ENCODE results near the gene CA11. TPM values are rescaled to one million over a fixed set of nuclear protein-coding genes. Genes with fewer than 3 reads are reported as not detected.
A peak's percentile ranks its signal among the peaks of the same experiment; 100 is the strongest.

CA11 gene
- total and polyA plus RNA-seq, 9 of the 15 experiments (the other 6 are each of a cell fraction or from before 2014, with no cell fraction given) = 2.9 to 19.9 (median 8.3) TPM

DNA sequence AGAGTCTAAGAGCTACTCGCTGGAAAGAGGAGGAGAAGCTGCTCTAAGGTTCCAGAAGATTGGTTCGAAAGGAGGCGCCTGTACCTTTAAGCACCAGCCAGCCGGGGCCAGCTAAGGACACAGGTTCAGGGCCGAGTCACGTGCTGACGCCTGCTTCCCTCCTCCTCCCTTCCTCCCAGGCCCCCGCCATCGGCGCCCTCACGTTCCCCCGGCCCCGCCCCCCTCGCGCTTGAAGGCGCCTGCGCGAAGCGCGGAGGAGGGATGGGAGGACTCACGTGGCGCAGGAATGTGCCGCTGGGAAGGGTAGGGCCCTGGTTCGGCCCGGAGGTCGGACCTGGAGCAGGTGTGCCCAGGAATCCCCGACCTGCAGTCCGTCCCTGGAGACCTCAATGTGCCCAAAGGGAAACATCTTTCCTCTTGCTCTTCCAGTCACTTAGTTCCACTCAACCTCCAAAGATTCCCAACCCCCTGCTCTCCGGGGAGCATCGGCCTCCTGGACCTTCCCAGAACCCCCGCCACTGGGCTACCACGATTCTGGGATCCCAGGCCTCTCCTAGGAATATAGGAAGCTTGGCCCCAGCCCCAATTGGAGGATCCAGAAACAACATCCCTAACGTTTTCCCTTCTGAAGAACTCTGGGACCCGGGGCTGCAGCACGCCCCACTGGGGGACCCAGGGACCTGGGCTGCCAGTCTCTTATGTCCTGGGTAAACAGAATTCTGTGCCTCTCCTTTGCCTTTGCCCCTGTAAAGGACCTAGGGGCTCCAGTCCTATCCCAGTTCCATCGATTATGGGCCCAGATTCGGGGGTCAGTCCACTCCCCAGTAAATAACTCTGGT lies 11.3 kb downstream of the CA11 start (continued):
- TF ChIP-seq HOXB6 (CRISPR knock-in tag; IDR thresholded peaks at IDR 0.05; ENCODE audit: borderline replicate concordance) (no peak), RNF2 (IDR thresholded peaks at IDR 0.05) (peak; percentile 93), CBX1 (IDR thresholded peaks at IDR 0.05; ENCODE audit: low read depth) (no peak), HDAC6 (IDR thresholded peaks at IDR 0.05; ENCODE audit: low read depth, low read length) (no peak), MCM7 (IDR thresholded peaks at IDR 0.05) (no peak), KDM2B (CRISPR knock-in tag; IDR thresholded peaks at IDR 0.05) (no peak), JUNB (CRISPR knock-in tag; conservative IDR thresholded peaks at IDR 0.05) (no peak), NONO (IDR thresholded peaks at IDR 0.05; ENCODE audit: low read depth in 2 of 2, low read length in 1 of 2) (peak in 1 of 2 experiments; percentile 94; a peak in 2 of 4 replicates), HNRNPLL (IDR thresholded peaks at IDR 0.05; ENCODE audit: low read depth, low read length, poor library complexity, severe bottlenecking) (no peak), ZNF561 (CRISPR knock-in tag; conservative IDR thresholded peaks at IDR 0.05) (no peak), SREBF2 (CRISPR knock-in tag; IDR thresholded peaks at IDR 0.05) (no peak), SMC3 (conservative IDR thresholded peaks at IDR 0.05; ENCODE audit: insufficient read depth, low read depth, low read length) (no peak), ZNF274 (IDR thresholded peaks at IDR 0.05; ENCODE audit: borderline replicate concordance, low read depth, low read length) (no peak), ZNF224 (CRISPR knock-in tag; IDR thresholded peaks at IDR 0.05) (no peak)
- TF ChIP-seq, protein P1, sequence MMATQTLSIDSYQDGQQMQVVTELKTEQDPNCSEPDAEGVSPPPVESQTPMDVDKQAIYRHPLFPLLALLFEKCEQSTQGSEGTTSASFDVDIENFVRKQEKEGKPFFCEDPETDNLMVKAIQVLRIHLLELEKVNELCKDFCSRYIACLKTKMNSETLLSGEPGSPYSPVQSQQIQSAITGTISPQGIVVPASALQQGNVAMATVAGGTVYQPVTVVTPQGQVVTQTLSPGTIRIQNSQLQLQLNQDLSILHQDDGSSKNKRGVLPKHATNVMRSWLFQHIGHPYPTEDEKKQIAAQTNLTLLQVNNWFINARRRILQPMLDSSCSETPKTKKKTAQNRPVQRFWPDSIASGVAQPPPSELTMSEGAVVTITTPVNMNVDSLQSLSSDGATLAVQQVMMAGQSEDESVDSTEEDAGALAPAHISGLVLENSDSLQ (IDR thresholded peaks at IDR 0.05) = peak; percentile 64; the same call in 1 of the 2 replicates
- TF ChIP-seq, protein P2, sequence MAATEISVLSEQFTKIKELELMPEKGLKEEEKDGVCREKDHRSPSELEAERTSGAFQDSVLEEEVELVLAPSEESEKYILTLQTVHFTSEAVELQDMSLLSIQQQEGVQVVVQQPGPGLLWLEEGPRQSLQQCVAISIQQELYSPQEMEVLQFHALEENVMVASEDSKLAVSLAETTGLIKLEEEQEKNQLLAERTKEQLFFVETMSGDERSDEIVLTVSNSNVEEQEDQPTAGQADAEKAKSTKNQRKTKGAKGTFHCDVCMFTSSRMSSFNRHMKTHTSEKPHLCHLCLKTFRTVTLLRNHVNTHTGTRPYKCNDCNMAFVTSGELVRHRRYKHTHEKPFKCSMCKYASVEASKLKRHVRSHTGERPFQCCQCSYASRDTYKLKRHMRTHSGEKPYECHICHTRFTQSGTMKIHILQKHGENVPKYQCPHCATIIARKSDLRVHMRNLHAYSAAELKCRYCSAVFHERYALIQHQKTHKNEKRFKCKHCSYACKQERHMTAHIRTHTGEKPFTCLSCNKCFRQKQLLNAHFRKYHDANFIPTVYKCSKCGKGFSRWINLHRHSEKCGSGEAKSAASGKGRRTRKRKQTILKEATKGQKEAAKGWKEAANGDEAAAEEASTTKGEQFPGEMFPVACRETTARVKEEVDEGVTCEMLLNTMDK (IDR thresholded peaks at IDR 0.05; ENCODE audit: borderline replicate concordance, insufficient read depth, low read depth, low read length, poor library complexity, severe bottlenecking) = no peak
- TF ChIP-seq, protein P3, sequence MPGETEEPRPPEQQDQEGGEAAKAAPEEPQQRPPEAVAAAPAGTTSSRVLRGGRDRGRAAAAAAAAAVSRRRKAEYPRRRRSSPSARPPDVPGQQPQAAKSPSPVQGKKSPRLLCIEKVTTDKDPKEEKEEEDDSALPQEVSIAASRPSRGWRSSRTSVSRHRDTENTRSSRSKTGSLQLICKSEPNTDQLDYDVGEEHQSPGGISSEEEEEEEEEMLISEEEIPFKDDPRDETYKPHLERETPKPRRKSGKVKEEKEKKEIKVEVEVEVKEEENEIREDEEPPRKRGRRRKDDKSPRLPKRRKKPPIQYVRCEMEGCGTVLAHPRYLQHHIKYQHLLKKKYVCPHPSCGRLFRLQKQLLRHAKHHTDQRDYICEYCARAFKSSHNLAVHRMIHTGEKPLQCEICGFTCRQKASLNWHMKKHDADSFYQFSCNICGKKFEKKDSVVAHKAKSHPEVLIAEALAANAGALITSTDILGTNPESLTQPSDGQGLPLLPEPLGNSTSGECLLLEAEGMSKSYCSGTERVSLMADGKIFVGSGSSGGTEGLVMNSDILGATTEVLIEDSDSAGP (CRISPR knock-in tag; IDR thresholded peaks at IDR 0.05) = peak; percentile 96

Data from K562 (cell line).